Endothelial cell of umbilical vein (primary cell): ENCODE measurements around the gene PRPF18.

ENCODE experiments used
- CTCF ChIP-seq, 2 donors: IDR thresholded peaks; 1 replicate in 1 of 2; 2 replicates in 1 of 2; pipeline ENCODE4 v1.5.1; 2011; ENCODE audit warnings: low read length in 2 of 2, mild to moderate bottlenecking in 2 of 2, moderate library complexity in 2 of 2, control low read depth in 1 of 2, inconsistent platforms in 1 of 2, low read depth in 1 of 2; ENCODE audit not compliant: insufficient read depth in 1 of 2; ENCODE audit errors: extremely low read depth in 1 of 2
- EZH2 ChIP-seq: IDR thresholded peaks from 2 replicates; pipeline ENCODE4 v1.6.1; 2012; ENCODE audit warnings: borderline replicate concordance, low read depth, mild to moderate bottlenecking, moderate library complexity, low read length, inconsistent platforms; ENCODE audit not compliant: severe bottlenecking
- FOS ChIP-seq: IDR thresholded peaks from 2 replicates; pipeline ENCODE4 v1.6.1; 2011; ENCODE audit warnings: mild to moderate bottlenecking, low read length, moderate library complexity, borderline replicate concordance; ENCODE audit not compliant: insufficient read depth
- GATA2 ChIP-seq: IDR thresholded peaks from 2 replicates; pipeline ENCODE4 v1.7.0; 2011; ENCODE audit warnings: low read depth, mild to moderate bottlenecking, moderate library complexity, mixed read lengths, low read length; ENCODE audit not compliant: insufficient read length, insufficient read depth
- JUN ChIP-seq: IDR thresholded peaks from 2 replicates; pipeline ENCODE4 v1.6.1; 2011; ENCODE audit warnings: borderline replicate concordance, low read depth; ENCODE audit not compliant: insufficient read length, insufficient read depth
- MAX ChIP-seq: IDR thresholded peaks from 2 replicates; pipeline ENCODE4 v1.6.1; 2011; ENCODE audit not compliant: insufficient read depth, insufficient read length
- MYC ChIP-seq: IDR thresholded peaks from one replicate; pipeline ENCODE4 v1.6.1; 2011; ENCODE audit warnings: mild to moderate bottlenecking, low read depth, low read length
- POLR2A ChIP-seq: IDR thresholded peaks from 2 replicates; pipeline ENCODE4 v1.6.1; 2012; ENCODE audit warnings: low read depth, mild to moderate bottlenecking, control low read depth, low read length
- POLR2AphosphoS5 ChIP-seq: IDR thresholded peaks from 2 replicates; pipeline ENCODE4 v1.6.1; 2012; ENCODE audit warnings: low read depth, mild to moderate bottlenecking, control low read depth, low read length, moderate library complexity; ENCODE audit not compliant: insufficient read depth

GRCh38 chr10:13615650-13616300 is 29.0 kb downstream of the PRPF18 start:
- TF ChIP-seq POLR2A, result no peak
- no peak for TF ChIP-seq GATA2
- no peak for TF ChIP-seq CTCF (IDR thresholded peaks at IDR 0.05; ENCODE audit: extremely low read depth in 1 of 2, insufficient read depth in 1 of 2, low read depth in 1 of 2, low read length in 2 of 2)
- no peak for TF ChIP-seq MYC
- no peak for TF ChIP-seq POLR2AphosphoS5
- TF ChIP-seq EZH2, result no peak
- TF ChIP-seq JUN, result no peak
- no peak for TF ChIP-seq MAX
- no peak for TF ChIP-seq FOS
